ENCODE data around the gene SGF29.

DNA sequence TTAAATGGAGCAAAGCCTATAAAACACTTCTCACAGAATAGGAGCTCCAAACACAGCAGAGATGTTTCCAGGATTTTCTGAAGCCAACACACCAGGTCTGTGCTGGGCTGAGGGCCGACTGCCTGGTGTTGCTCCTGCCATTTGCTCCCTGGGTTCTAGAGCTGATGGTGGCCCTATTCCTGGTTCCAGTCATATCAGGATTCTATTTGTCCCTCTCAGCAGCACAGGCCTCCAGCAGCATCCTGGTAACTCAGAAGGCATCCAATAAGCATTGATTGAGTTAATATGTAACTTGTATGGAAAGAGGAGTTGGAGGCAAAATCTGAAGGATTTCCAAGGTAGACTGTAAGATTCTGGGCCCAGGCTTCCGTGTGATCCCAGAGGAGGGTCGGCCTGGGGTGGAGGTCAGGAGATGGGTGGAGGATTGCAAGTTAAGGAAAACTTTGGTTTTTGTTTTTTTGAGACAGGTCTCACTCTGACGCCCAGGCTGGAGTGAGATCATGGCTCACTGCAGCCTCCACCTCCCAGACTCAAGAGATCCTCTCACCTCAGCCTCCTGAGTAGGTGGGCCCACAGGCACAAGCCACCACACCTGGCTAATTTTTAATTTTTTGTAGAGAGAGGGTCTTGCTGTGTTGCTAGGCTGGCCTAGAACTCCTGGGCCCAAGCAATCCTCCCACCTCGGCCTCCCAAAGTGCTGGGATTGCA lies 20.6 kb upstream of the SGF29 start:
- no peak for TF ChIP-seq RFX1 (IDR thresholded peaks at IDR 0.05)
- TF ChIP-seq, protein P1, sequence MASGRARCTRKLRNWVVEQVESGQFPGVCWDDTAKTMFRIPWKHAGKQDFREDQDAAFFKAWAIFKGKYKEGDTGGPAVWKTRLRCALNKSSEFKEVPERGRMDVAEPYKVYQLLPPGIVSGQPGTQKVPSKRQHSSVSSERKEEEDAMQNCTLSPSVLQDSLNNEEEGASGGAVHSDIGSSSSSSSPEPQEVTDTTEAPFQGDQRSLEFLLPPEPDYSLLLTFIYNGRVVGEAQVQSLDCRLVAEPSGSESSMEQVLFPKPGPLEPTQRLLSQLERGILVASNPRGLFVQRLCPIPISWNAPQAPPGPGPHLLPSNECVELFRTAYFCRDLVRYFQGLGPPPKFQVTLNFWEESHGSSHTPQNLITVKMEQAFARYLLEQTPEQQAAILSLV (tag; IDR thresholded peaks at IDR 0.05): no peak
- TF ChIP-seq, protein P2, sequence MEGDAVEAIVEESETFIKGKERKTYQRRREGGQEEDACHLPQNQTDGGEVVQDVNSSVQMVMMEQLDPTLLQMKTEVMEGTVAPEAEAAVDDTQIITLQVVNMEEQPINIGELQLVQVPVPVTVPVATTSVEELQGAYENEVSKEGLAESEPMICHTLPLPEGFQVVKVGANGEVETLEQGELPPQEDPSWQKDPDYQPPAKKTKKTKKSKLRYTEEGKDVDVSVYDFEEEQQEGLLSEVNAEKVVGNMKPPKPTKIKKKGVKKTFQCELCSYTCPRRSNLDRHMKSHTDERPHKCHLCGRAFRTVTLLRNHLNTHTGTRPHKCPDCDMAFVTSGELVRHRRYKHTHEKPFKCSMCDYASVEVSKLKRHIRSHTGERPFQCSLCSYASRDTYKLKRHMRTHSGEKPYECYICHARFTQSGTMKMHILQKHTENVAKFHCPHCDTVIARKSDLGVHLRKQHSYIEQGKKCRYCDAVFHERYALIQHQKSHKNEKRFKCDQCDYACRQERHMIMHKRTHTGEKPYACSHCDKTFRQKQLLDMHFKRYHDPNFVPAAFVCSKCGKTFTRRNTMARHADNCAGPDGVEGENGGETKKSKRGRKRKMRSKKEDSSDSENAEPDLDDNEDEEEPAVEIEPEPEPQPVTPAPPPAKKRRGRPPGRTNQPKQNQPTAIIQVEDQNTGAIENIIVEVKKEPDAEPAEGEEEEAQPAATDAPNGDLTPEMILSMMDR (IDR thresholded peaks at IDR 0.05 in 2 of 3, conservative IDR thresholded peaks at IDR 0.05 in 1 of 3; ENCODE audit: insufficient read depth in 2 of 3, low read depth in 1 of 3, low read length in 3 of 3): no peak
- TF ChIP-seq ZNF75A (CRISPR knock-in tag; IDR thresholded peaks at IDR 0.05): no peak
- TF ChIP-seq POLR3G (IDR thresholded peaks at IDR 0.05; ENCODE audit: extremely low read depth, insufficient read length, insufficient replicate concordance): no peak
- no peak for TF ChIP-seq BRCA1 (IDR thresholded peaks at IDR 0.05)
- TF ChIP-seq BRCA1 (CRISPR knock-in tag; IDR thresholded peaks at IDR 0.05): no peak
- no peak for TF ChIP-seq EZH2 (IDR thresholded peaks at IDR 0.05; ENCODE audit: borderline replicate concordance, low read depth, low read length)
